GM18951 (cell line): ENCODE data around the gene AMOTL2.

Source experiments
- POLR2A ChIP-seq: IDR thresholded peaks from 4 replicates; pipeline ENCODE4 v1.6.1; 2011; ENCODE audit warnings: mild to moderate bottlenecking; ENCODE audit not compliant: insufficient read length, insufficient read depth; ENCODE audit errors: extremely low read depth
- in situ Hi-C: fragments of 300-500 bp; cut with MboI; formaldehyde crosslinking; loops from one replicate; pipeline ENCODE4 v1.12.0; 2022; ENCODE audit warnings: low sequenced_read_pairs, mixed read lengths, inconsistent platforms; ENCODE audit not compliant: unreplicated experiment

Gene AMOTL2

GRCh38 chr3:134374105-134374790 lies at the start of gene AMOTL2:
TSS of gene AMOTL2 (minus strand) at chr3:134374447. CDS start at chr3:134371433, 3,014 bp downstream.
- in situ Hi-C loops = no loop called here
- no peak for TF ChIP-seq POLR2A

GRCh38 chr3:134423153-134423552 lies 48.9 kb upstream of the AMOTL2 start:
- TF ChIP-seq POLR2A = no peak
- in situ Hi-C loops = no loop called here

GRCh38 chr3:134419960-134420321 lies 45.7 kb upstream of the AMOTL2 start:
- no peak for TF ChIP-seq POLR2A
- in situ Hi-C loops = no loop called here

- TF ChIP-seq POLR2A = no peak
- in situ Hi-C loops = no loop called here
Observed at GRCh38 chr3:134419214-134419959, 45.1 kb upstream of the AMOTL2 start.

GRCh38 chr3:134409041-134409440 lies 34.8 kb upstream of the AMOTL2 start:
- TF ChIP-seq POLR2A = no peak
- in situ Hi-C loops = no loop called here

- TF ChIP-seq POLR2A = no peak
- in situ Hi-C loops = no loop called here
Observed at GRCh38 chr3:134407239-134407625, 33.0 kb upstream of the AMOTL2 start.

- no peak for TF ChIP-seq POLR2A
- in situ Hi-C loops = no loop called here
Observed at GRCh38 chr3:134406331-134407238, 32.3 kb upstream of the AMOTL2 start.

- no peak for TF ChIP-seq POLR2A
- in situ Hi-C loops = no loop called here
Observed at GRCh38 chr3:134404366-134404885, 30.2 kb upstream of the AMOTL2 start.

GRCh38 chr3:134397755-134398154 lies 23.5 kb upstream of the AMOTL2 start:
- in situ Hi-C loops = no loop called here
- TF ChIP-seq POLR2A = no peak

- in situ Hi-C loops = no loop called here
- TF ChIP-seq POLR2A = no peak
Observed at GRCh38 chr3:134395103-134395502, 20.9 kb upstream of the AMOTL2 start.

- TF ChIP-seq POLR2A = no peak
- in situ Hi-C loops = no loop called here
Observed at GRCh38 chr3:134394380-134394779, 20.1 kb upstream of the AMOTL2 start.

GRCh38 chr3:134393074-134393473 lies 18.8 kb upstream of the AMOTL2 start:
- in situ Hi-C loops = no loop called here
- no peak for TF ChIP-seq POLR2A

- TF ChIP-seq POLR2A = no peak
- in situ Hi-C loops = no loop called here
Observed at GRCh38 chr3:134392336-134392983, 18.2 kb upstream of the AMOTL2 start.

- TF ChIP-seq POLR2A = no peak
Observed at GRCh38 chr3:134389865-134390264, 15.6 kb upstream of the AMOTL2 start.

More at GRCh38 chr3:134389865-134390264, 15.6 kb upstream of the AMOTL2 start:
- in situ Hi-C loops = no loop called here
